Prostate gland (tissue), 2 donors: ENCODE results near the gene ITGB4.

Experiments used
- POLR2A ChIP-seq: fragments of 450-650 bp; IDR thresholded peaks from one replicate; pipeline ENCODE4 v1.6.1; 2016; ENCODE audit warnings: antibody characterized with exemption, mild to moderate bottlenecking
- POLR2AphosphoS5 ChIP-seq: sonication (generic); formaldehyde crosslinking; IDR thresholded peaks from one replicate; pipeline ENCODE4 v1.6.1; 2017; ENCODE audit warnings: antibody characterized with exemption
- TF ChIP-seq, protein P1 (sequence below), 4 experiments: fragments of 200-600 bp in 2 of 4; fragments of 450-650 bp in 2 of 4; sonication (generic) in 2 of 4; IDR thresholded peaks; 1 replicate in 3 of 4; 2 replicates in 1 of 4; pipeline ENCODE4 v1.5.1; 2016 to 2019; ENCODE audit warnings: antibody characterized with exemption in 4 of 4, mild to moderate bottlenecking in 2 of 4, moderate library complexity in 2 of 4

- TF ChIP-seq, protein P1, sequence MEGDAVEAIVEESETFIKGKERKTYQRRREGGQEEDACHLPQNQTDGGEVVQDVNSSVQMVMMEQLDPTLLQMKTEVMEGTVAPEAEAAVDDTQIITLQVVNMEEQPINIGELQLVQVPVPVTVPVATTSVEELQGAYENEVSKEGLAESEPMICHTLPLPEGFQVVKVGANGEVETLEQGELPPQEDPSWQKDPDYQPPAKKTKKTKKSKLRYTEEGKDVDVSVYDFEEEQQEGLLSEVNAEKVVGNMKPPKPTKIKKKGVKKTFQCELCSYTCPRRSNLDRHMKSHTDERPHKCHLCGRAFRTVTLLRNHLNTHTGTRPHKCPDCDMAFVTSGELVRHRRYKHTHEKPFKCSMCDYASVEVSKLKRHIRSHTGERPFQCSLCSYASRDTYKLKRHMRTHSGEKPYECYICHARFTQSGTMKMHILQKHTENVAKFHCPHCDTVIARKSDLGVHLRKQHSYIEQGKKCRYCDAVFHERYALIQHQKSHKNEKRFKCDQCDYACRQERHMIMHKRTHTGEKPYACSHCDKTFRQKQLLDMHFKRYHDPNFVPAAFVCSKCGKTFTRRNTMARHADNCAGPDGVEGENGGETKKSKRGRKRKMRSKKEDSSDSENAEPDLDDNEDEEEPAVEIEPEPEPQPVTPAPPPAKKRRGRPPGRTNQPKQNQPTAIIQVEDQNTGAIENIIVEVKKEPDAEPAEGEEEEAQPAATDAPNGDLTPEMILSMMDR (IDR thresholded peaks at IDR 0.05): no peak
- TF ChIP-seq POLR2AphosphoS5 (no peak), POLR2A (no peak)
Observed at GRCh38 chr17:75751676-75752404, 30.6 kb downstream of the ITGB4 start.
